IMR-90 (cell line): ENCODE measurements around the gene TAS2R8. TPM values are rescaled to one million over a fixed set of nuclear protein-coding genes. Genes with fewer than 3 reads are reported as not detected.

Source experiments
- ATAC-seq: fragments of 200-7000 bp; cut with Tn5 transposase; 2 replicates; pipeline ENCODE4 v1.9.1; 2020; ENCODE audit warnings: low read depth, mild to moderate bottlenecking, moderate library complexity
- BruUV-seq: library from RNA; stranded (reverse); fragments of 400-500 nt; replicated peaks from 2 replicates; lab custom pipeline; 2021; lab: Mats Ljungman, UMichigan
- CTCF ChIA-PET: fragments of 300-600 bp; formaldehyde crosslinking; extraction: SDS; loops from one replicate; lab custom pipeline; 2021; ENCODE audit warnings: antibody characterized with exemption; lab: Yijun Ruan, JAX
- POLR2A ChIA-PET: fragments of 300-600 bp; sonication (Branson Sonifier 250); formaldehyde crosslinking; loops from one replicate; lab custom pipeline; 2022; ENCODE audit warnings: antibody characterized with exemption; ENCODE audit not compliant: unreplicated experiment; lab: Charles Lee
- DNase-seq: peaks from one replicate; pipeline ENCODE4 v3.0.0; 2013
- H2AFZ ChIP-seq: replicated peaks from 2 replicates; pipeline ENCODE3; 2013; ENCODE audit warnings: low read length, mild to moderate bottlenecking; ENCODE audit not compliant: poor library complexity
- H2AK5ac ChIP-seq: 2 replicates; pipeline ENCODE4 v1.6.1; 2013; ENCODE audit warnings: low read depth, low read length, inconsistent platforms
- H2AK9ac ChIP-seq: replicated peaks from 2 replicates; pipeline ENCODE3; 2013; ENCODE audit warnings: mild to moderate bottlenecking, low read depth, low read length, moderate library complexity; ENCODE audit not compliant: poor library complexity
- H2BK120ac ChIP-seq: 2 replicates; pipeline ENCODE4 v1.6.1; 2013; ENCODE audit warnings: low read depth, low read length, inconsistent platforms
- H2BK15ac ChIP-seq: 3 replicates; pipeline ENCODE4 v1.6.1; 2013; ENCODE audit warnings: low read depth, low read length, inconsistent platforms
- H2BK20ac ChIP-seq: 2 replicates; pipeline ENCODE4 v1.6.1; 2013; ENCODE audit warnings: low read depth, mild to moderate bottlenecking, inconsistent platforms, low read length, moderate library complexity
- H2BK5ac ChIP-seq: 2 replicates; pipeline ENCODE4 v1.6.1; 2013; ENCODE audit warnings: mild to moderate bottlenecking, low read depth, low read length, inconsistent platforms; ENCODE audit not compliant: poor library complexity, severe bottlenecking
- H3K14ac ChIP-seq: replicated peaks from 2 replicates; pipeline ENCODE4 v1.6.1; 2013; ENCODE audit warnings: low read depth, low read length, inconsistent platforms
- H3K18ac ChIP-seq: 2 replicates; pipeline ENCODE4 v1.6.1; 2013; ENCODE audit warnings: low read depth, low read length, control low read depth
- H3K23ac ChIP-seq: 2 replicates; pipeline ENCODE4 v1.6.1; 2013; ENCODE audit warnings: low read depth, low read length, inconsistent platforms
- H3K27ac ChIP-seq: 2 replicates; pipeline ENCODE4 v1.5.1; 2013; ENCODE audit warnings: mild to moderate bottlenecking, control low read depth, low read length; ENCODE audit not compliant: insufficient read depth
- H3K27me3 ChIP-seq: 2 replicates; pipeline ENCODE4 v1.6.1; 2013; ENCODE audit warnings: low read length; ENCODE audit not compliant: control insufficient read depth, insufficient read depth
- H3K36me3 ChIP-seq: 2 replicates; pipeline ENCODE4 v1.6.1; 2013; ENCODE audit warnings: low read length, mixed read lengths; ENCODE audit not compliant: control insufficient read depth, insufficient read depth
- H3K4ac ChIP-seq: 2 replicates; pipeline ENCODE4 v1.6.1; 2013; ENCODE audit warnings: low read depth, low read length, inconsistent platforms
- H3K4me1 ChIP-seq: 2 replicates; pipeline ENCODE4 v1.6.1; 2013; ENCODE audit warnings: low read length, mixed read lengths; ENCODE audit not compliant: control insufficient read depth, insufficient read depth
- H3K4me2 ChIP-seq: 2 replicates; pipeline ENCODE4 v1.6.1; 2013; ENCODE audit warnings: low read depth, mild to moderate bottlenecking, control low read depth, low read length, moderate library complexity
- H3K4me3 ChIP-seq: 2 replicates; pipeline ENCODE4 v1.5.1; 2013; ENCODE audit warnings: low read depth, mild to moderate bottlenecking, control low read depth, low read length, moderate library complexity; ENCODE audit not compliant: insufficient read depth
- H3K56ac ChIP-seq: 2 replicates; pipeline ENCODE4 v1.6.1; 2013; ENCODE audit warnings: low read length, inconsistent platforms; ENCODE audit not compliant: insufficient read depth; ENCODE audit errors: extremely low read depth
- H3K79me1 ChIP-seq, 2 experiments: 2 replicates each; pipeline ENCODE4 v1.6.1; 2013; ENCODE audit warnings: low read length in 2 of 2, inconsistent platforms in 1 of 2, low read depth in 1 of 2
- H3K9ac ChIP-seq: 2 replicates; pipeline ENCODE4 v1.6.1; 2013; ENCODE audit warnings: low read depth, low read length, control low read depth
- H3K9me1 ChIP-seq: 2 replicates; pipeline ENCODE4 v1.6.1; 2013; ENCODE audit warnings: low read length, inconsistent platforms; ENCODE audit not compliant: insufficient read depth
- H3K9me3 ChIP-seq: 2 replicates; pipeline ENCODE4 v1.6.1; 2013; ENCODE audit warnings: low read length; ENCODE audit not compliant: control insufficient read depth, insufficient read depth
- H4K20me1 ChIP-seq: 2 replicates; pipeline ENCODE4 v1.6.1; 2013; ENCODE audit warnings: low read length, inconsistent platforms; ENCODE audit not compliant: insufficient read depth
- H4K5ac ChIP-seq: 2 replicates; pipeline ENCODE4 v1.6.1; 2013; ENCODE audit warnings: mild to moderate bottlenecking, low read depth, low read length, control low read depth
- H4K8ac ChIP-seq, 2 experiments: 2 replicates each; pipeline ENCODE4 v1.6.1; 2013; ENCODE audit warnings: low read depth in 2 of 2, low read length in 2 of 2, control low read depth in 1 of 2, inconsistent platforms in 1 of 2
- H4K91ac ChIP-seq: 2 replicates; pipeline ENCODE4 v1.6.1; 2013; ENCODE audit warnings: low read depth, low read length, inconsistent platforms; ENCODE audit not compliant: insufficient read depth
- BHLHE40 ChIP-seq: fragments of 150-350 bp; IDR thresholded peaks from 2 replicates; pipeline ENCODE4 v1.6.1; 2016; ENCODE audit warnings: mild to moderate bottlenecking, low read depth, low read length
- CEBPB ChIP-seq: IDR thresholded peaks from 2 replicates; pipeline ENCODE4 v1.6.1; 2012; ENCODE audit warnings: low read depth, low read length, improper control_type of control experiment
- CHD1 ChIP-seq: IDR thresholded peaks from 2 replicates; pipeline ENCODE4 v1.6.1; 2012; ENCODE audit warnings: low read depth, low read length, improper control_type of control experiment
- CTCF ChIP-seq: conservative IDR thresholded peaks from 2 replicates; pipeline ENCODE4 v1.5.1; 2012; ENCODE audit warnings: mild to moderate bottlenecking, low read depth, low read length, improper control_type of control experiment
- ELK1 ChIP-seq: fragments of 150-350 bp; IDR thresholded peaks from 2 replicates; pipeline ENCODE4 v1.6.1; 2016; ENCODE audit warnings: low read depth, mild to moderate bottlenecking, low read length, moderate library complexity, borderline replicate concordance
- FOS ChIP-seq: fragments of 150-350 bp; IDR thresholded peaks from 2 replicates; pipeline ENCODE4 v1.6.1; 2016; ENCODE audit warnings: low read depth, low read length
- MAFK ChIP-seq: IDR thresholded peaks from 2 replicates; pipeline ENCODE4 v1.6.1; 2012; ENCODE audit warnings: low read depth, low read length, improper control_type of control experiment
- MAZ ChIP-seq: IDR thresholded peaks from 2 replicates; pipeline ENCODE4 v1.6.1; 2012; ENCODE audit warnings: low read depth, mild to moderate bottlenecking, low read length, improper control_type of control experiment, moderate library complexity, borderline replicate concordance
- MXI1 ChIP-seq: IDR thresholded peaks from 2 replicates; pipeline ENCODE4 v1.6.1; 2012; ENCODE audit warnings: low read depth, mild to moderate bottlenecking, low read length, moderate library complexity, borderline replicate concordance
- NFE2L2 ChIP-seq: fragments of 150-350 bp; IDR thresholded peaks from 2 replicates; pipeline ENCODE4 v1.6.1; 2016; ENCODE audit warnings: low read depth, mild to moderate bottlenecking, low read length
- POLR2A ChIP-seq: IDR thresholded peaks from 2 replicates; pipeline ENCODE4 v1.6.1; 2012; ENCODE audit warnings: mild to moderate bottlenecking, low read depth, low read length
- RAD21 ChIP-seq: IDR thresholded peaks from 2 replicates; pipeline ENCODE4 v1.6.1; 2012; ENCODE audit warnings: low read length, improper control_type of control experiment
- RCOR1 ChIP-seq: IDR thresholded peaks from 2 replicates; pipeline ENCODE4 v1.6.1; 2012; ENCODE audit warnings: mild to moderate bottlenecking, low read length, improper control_type of control experiment; ENCODE audit not compliant: insufficient replicate concordance
- RFX5 ChIP-seq: IDR thresholded peaks from 2 replicates; pipeline ENCODE4 v1.8.0; 2012; ENCODE audit warnings: low read depth, mild to moderate bottlenecking, low read length, moderate library complexity
- WGBS, 2 experiments: methylation state at CpG; one replicate each; pipeline versions ENCODE4 v1.1.5 to v1.1.7; 2013; ENCODE audit warnings: missing lambda C conversion rate in 2 of 2; ENCODE audit not compliant: insufficient read length in 1 of 2; ENCODE audit errors: extremely low coverage in 2 of 2; 5-methylcytosine and 5-hydroxymethylcytosine counted together
- dilution Hi-C: fragments of 300-500 bp; cut with HindIII; formaldehyde crosslinking; loops from one replicate; pipeline ENCODE4 v1.14.3; 2018; ENCODE audit warnings: low sequenced_read_pairs; ENCODE audit not compliant: unreplicated experiment
- in situ Hi-C: fragments of 300-500 bp; cut with MboI; formaldehyde crosslinking; loops from 3 replicates; pipeline ENCODE4 v1.14.3; 2019; ENCODE audit warnings: low sequenced_read_pairs, inconsistent platforms, mixed read lengths
- intact Hi-C: fragments of 100-400 bp; cut with micrococcal nuclease; formaldehyde crosslinking; loops from 2 replicates; pipeline ENCODE4 v1.10.0; 2022
- polyA plus RNA-seq, 3 experiments: library from polyadenylated mRNA; depleted of rRNA; stranded (reverse); fragments of >200 nt; gene quantifications; 2 replicates each; pipeline ENCODE4 v1.2.3, GENCODE V29; 2012; ENCODE audit warnings: low replicate concordance in 1 of 3
- total RNA-seq: library from RNA; depleted of rRNA; stranded (reverse); fragments of >200 nt; gene quantifications from 2 replicates; pipeline ENCODE4 v1.2.3, GENCODE V29; 2012

Gene TAS2R8
- total and polyA plus RNA-seq, 2 of the 4 experiments (the other 2 are of a cell fraction): not detected

GRCh38 chr12:10794222-10794621, 12.9 kb downstream of the TAS2R8 start:
- no CpG with 5 or more reads among the region's 2 CpGs for WGBS, 2 experiments
- H3K4me3 ChIP-seq: no peak overlapping the region
- POLR2A ChIA-PET: no interaction called here
- no peak overlapping the region for H4K8ac ChIP-seq
- no peaks in the 10 kb centered on the region for H3K36me3 ChIP-seq
- TF ChIP-seq NFE2L2: no peak
- TF ChIP-seq MAFK: no peak
- TF ChIP-seq MXI1: no peak
- no peak for TF ChIP-seq RAD21
- TF ChIP-seq RCOR1: no peak
- TF ChIP-seq BHLHE40: no peak
- TF ChIP-seq RFX5: no peak
- TF ChIP-seq FOS: no peak
- no peak for TF ChIP-seq POLR2A
- TF ChIP-seq CEBPB: no peak
- TF ChIP-seq MAZ: no peak
- TF ChIP-seq CTCF: no peak
- TF ChIP-seq CHD1: no peak
- no peak for TF ChIP-seq ELK1
- no peak overlapping the region for H2BK120ac ChIP-seq
- H3K23ac ChIP-seq: no peak overlapping the region
- no peak overlapping the region for H3K4me2 ChIP-seq
- no peaks in the 10 kb centered on the region for H3K4me1 ChIP-seq
- ATAC-seq (no peak), DNase-seq (no peak)
- no peak overlapping the region for H3K56ac ChIP-seq
- no peak overlapping the region for H2BK15ac ChIP-seq
- no peak overlapping the region for H4K5ac ChIP-seq
- no peak overlapping the region for H2AK9ac ChIP-seq
- H3K27ac ChIP-seq: no peak overlapping the region
- H4K91ac ChIP-seq: no peak overlapping the region
- in situ Hi-C loops: no loop called here
- no peak overlapping the region for H3K18ac ChIP-seq
- no peaks in the 10 kb centered on the region for H3K79me1 ChIP-seq
- dilution Hi-C loops: loop anchor here (25.0 kb wide), 1 partner anchor 393 kb away; the partner anchor contains the start of gene TAS2R42
- H4K20me1 ChIP-seq: no peaks in the 10 kb centered on the region
- intact Hi-C loops: no loop called here
- no peaks in the 10 kb centered on the region for H3K27me3 ChIP-seq
- H2AK5ac ChIP-seq: no peak overlapping the region
- no peak overlapping the region for H2AFZ ChIP-seq
- H3K9me1 ChIP-seq: no peaks in the 10 kb centered on the region
- CTCF ChIA-PET: interaction anchor here (1.0 kb wide), 1 partner anchor 44 kb away, joined by 3 read pairs; no protein-coding TSS in a partner anchor
- BruUV-seq: no TSS peak
- H3K9ac ChIP-seq: no peak overlapping the region
- no peak overlapping the region for H3K14ac ChIP-seq
- H3K4ac ChIP-seq: no peak overlapping the region
- no peaks in the 10 kb centered on the region for H3K9me3 ChIP-seq
- no peak overlapping the region for H2BK5ac ChIP-seq
- H2BK20ac ChIP-seq: no peak overlapping the region
